Stimulated activated CD4-positive, alpha-beta T cell treated with anti-CD3 and anti-CD28 coated beads, TNF-alpha, amount 100 ng/mL, for 1 hour (primary cell): ENCODE measurements around the gene ETV3.
A peak's percentile ranks its signal among the peaks of the same experiment; 100 is the strongest.

Source experiments
- DNase-seq, 3 donors: peaks; one replicate each; pipeline ENCODE4 v3.0.0-alpha.2; 2020; ENCODE audit warnings: low read depth in 3 of 3, low spot score in 1 of 3

The ETV3 gene

DNA sequence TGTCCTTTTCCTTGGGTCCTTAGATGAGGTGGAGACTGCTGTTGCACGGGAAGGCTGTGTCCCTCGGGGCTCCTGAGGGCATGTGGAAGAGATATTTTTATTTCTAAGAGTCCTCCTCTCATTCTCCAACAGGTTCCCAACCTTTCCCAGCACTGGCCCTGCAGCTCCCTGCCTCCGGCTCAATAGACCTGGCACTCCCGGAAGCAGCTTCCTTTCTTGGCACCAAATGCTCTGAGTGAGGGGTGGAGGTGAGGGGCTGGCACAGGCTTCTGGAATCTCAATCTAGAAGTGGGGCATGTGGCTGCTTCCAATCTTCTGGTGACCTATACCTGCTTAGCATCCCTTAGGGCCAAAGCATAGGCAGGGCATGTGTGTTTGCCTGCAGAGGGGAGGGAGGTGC, 43.1 kb downstream of the ETV3 start:
- no peak for DNase-seq

DNA sequence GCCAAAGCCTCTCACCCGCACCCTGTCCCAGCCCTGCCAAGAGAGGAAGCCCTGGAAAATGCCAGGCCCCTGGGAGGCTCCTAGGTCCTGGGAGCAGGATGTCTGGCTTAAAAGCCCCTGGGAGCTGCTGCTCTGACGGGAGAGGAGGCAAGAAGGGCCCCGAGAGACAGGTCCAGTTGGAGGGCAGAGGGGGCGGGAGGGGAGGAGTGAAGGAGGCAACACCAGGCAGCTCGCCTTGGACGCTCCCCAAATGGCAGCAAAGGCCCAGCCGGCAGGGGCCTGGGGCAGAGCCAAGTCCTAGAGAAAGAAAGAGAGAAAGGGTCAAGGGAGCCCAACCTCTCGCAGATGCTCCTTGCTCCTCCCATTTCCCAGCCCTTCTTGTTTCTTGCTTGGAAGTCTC, 45.4 kb downstream of the ETV3 start:
- DNase-seq, result no peak

DNA sequence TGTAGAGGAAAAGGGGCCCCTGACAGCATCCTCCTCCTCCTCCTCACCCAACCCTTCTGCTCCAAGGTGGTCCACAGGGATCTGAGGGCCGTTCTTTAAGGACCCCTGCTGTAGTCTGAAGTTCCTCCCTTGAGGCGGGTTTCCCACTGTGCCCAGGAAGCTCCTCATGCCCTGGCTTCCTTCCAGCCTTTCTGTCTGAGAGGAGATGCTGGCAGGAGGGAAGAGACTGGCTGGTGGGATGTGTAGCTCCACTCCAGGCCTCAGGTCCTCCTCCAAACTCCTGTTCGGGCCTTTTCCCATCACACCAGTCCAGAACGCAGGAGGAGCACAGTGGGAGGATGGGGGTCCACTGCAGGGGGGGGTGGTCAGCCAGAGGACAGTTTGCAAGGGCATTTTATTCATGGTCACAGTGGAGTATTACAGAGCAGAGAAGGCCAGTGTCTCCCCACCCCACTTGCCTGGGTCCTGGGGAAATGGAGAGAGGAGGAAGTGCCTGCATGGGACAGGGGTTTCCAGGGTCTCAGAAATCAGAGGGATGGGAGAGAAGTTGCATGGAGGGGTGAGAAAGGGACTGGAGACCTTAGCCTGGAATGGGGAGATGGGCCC, 46.4 kb downstream of the ETV3 start:
- no peak for DNase-seq

DNA sequence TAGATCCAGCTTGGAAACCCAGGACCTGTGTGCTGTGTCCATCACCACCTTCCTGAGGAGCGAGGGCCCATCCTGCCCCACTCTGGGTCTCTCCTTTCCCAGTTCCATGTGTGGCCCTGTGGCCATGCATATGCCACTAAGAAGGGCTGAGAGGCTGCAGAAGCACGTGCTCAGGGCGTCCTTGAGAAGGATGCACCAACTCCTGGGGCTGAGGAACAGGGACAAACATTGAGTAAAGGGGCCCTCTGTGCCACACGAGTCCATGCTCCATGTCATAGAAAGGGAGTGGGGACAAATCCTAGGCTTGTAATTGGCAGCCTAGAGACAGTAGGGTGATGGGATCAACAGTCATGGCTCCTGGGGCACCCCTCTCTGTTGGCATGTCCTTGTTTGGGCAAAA, 47.0 kb downstream of the ETV3 start:
- DNase-seq, result no peak

DNA sequence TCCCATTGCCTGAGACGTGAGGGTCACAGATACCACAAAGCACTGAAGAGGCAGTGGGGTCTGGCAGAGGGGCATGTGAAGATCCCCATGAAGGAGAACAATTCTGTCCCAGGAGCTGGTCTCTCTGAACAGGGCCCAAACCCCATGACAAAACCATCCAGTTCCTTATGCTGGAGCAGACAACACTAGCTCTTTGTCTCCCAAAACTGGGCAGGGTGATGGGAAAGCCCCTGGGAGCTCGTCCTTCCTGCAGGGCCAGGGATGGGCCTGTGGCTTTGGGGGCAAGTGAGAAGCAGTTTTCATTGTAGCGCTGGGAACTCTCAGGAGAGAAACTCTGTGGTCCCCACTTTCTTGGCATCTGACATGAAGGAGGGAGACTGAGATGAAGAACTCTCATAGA, 47.4 kb downstream of the ETV3 start:
- DNase-seq, result no peak

DNA sequence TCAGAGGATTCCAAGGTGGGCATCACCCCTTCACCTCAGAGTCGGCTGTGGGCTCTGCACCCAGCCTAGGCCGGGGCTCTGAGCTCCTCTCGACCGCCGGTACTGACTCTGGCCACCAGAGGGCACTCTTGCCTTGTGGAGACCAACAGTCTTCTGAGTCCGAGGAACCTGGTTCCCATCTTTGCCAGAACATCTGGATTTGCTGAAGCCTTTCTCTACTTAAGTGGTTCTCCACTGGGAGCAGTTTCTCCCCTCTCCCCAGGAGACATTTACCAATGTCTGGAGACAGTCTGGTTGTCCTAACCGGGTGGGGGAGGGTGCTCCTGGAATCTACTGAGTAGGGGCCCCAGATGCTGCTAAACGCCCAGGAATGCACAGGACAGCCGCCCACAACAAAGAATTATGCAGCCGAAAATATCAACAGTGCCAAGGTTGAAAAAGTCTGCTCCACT, 48.0 kb downstream of the ETV3 start:
- DNase-seq, result peak; percentile 58 to 83 (median 76)

DNA sequence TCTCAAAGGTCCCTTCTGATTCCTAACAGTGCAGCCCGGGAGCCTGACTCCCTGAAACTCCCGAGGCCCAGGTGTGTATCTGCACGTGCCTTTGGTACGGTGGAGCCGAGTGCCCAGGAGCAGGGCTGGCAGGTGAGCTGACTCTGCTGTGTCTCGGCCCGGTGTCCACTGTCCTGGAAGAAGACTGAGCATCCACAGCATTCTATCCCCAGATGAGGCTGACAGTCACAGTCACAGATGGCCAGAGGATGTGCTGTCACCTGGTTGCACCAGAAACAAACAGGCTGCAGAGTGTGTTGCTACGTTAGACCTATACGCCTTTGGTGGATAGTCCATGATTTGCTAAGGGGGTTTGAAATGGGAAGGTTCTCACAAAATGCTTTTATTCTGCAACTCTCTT, 48.4 kb downstream of the ETV3 start:
- no peak for DNase-seq

DNA sequence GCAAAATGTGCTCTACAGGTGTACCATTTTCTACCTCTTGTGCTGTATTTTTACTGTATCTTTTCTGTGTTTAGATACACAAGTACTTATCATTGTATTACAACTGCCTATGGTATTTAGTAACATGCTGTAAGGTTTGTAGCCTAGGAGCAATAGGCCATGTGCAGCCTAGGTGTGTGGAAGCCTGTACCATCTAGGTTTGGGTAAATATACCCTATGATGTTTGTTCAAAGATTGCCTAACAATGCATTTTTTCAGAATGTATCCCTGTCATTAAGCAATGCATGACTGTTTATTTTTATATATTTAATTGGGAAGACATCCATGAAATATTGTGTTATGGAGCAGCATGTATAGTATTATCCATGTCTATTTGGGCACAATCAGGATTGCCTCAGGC, 49.6 kb downstream of the ETV3 start:
- DNase-seq, result no peak

DNA sequence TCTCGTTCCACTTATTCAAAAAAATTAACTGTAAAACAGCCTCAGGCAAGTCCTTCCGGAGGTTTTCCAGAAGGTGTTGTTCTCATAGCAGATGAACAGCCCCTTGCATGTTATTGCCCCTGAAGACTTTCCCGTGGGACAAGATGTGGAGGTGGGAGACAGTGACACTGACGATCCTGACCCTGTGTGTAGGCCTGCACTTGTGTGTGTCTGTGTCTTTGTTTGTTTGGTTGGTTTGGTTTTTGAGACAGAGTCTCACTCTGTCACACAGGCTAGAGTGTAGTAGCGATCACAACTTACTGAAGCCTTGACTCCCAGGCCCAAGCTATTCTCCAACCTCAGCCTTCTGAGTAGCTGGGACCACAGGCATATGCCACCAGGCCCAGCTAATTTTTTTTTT, 51.2 kb downstream of the ETV3 start:
- no peak for DNase-seq

DNA sequence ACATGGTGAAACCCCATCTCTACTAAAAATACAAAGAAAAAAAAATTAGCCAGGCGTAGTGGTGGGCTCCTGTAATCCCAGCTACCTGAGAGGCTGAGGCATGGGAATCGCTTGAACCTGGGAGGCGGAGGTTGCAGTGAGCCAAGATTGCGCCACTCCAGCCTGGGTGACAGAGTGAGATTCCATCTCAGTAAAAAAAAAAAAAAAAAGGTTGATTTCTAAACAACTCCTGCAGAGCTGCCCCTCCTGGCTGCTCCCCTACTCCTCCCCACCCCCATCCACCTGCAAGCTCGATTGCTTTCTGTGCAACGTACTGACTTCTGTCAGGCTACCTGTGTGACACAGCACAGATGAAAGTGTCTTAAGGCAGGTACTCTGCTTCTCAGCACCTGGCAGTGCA, 51.9 kb downstream of the ETV3 start:
- DNase-seq, result no peak

DNA sequence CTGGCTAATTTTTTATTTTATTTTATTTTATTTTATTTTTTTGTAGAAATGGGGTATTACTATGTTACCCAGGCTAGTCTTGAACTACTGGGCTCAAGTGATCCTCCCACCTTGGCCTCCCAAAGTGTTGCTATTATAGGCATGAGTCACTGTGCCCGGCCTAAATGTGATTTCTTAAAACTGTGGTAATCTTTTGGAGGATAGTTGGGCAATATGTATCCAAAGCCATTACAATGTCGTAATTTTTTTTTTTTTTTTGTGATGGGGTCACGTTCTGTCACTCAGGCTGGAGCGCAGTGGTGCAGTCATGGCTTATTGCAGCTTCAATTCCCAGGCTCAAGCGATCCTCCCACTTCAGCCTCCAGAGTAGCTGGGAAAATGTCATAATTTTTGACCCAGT, 52.8 kb downstream of the ETV3 start:
- DNase-seq, result no peak

DNA sequence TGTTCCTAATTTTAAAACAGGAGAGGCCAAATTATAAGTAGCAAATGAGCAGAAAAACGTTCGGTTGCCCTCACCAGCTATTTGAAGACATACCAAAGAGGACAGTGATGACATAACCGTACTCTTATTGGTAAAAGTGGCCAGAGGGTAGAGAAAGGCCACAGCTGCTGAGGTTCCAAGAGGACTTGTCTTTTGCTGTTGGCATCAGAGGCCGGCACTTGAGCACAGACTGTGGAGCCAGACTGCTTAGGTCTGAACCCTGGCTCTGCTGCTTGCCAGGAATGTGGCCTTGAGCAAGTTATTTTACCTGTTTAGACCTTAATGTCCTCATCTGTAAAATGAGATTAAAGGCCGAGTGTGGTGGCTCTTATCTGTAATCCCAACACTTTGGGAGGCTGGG, 53.5 kb downstream of the ETV3 start:
- DNase-seq, result no peak

DNA sequence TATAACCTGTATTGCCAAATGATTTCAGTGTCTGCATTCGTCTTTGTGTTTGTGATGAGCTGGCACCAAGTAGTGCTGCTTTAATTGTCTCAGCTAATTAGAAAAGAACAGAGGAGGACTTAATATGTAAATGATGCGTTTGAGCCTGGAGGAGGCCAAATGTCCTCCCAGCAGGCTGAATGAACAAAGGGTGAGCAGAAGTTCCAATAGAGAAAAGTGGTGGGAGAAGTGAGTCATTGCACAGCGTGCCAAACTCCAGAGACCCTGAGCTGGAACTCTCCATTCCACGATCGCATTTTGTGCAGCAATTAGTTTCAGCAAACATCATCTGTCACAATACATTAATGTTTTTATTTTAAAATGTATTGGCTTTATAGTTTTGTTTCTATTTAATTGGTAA, 56.5 kb downstream of the ETV3 start:
- no peak for DNase-seq

DNA sequence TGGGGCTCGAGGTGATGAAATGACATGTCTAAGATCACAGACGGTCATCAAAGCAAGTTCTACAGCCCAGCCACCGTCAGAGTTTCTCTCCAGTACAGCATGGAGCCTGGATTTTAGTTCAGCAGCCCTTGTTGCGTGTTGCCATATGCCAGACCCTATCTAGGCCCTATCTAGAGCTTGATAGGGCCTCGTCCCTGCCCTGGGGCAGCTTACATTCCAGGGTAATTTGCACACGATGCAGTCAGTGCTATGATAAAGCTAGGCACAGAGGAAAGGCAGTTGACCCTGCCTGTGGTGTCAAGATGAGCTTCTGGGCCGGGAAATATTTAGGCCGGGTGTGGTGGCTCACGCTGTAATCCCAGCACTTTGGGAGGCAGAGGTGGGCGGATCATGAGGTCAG, 57.5 kb downstream of the ETV3 start:
- DNase-seq, result no peak

DNA sequence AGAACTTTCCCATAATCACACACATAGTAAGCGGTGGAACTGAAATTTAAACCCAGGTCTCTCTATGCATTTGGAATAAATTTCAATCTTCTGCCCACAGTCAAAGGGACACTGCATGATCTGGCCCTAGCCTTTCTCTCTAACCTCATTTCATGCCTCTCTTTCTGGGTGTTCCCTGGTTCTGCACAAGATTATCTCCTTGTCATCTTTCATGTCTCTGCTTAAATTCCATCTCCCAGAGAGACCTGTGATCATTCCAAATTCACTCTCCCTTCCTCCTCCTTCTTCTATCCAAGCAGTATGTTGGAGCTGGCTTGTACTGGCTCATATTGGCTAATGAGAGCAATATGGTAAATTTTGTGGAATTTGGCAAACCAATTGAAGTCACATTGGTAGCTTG, 60.8 kb downstream of the ETV3 start:
- no peak for DNase-seq

DNA sequence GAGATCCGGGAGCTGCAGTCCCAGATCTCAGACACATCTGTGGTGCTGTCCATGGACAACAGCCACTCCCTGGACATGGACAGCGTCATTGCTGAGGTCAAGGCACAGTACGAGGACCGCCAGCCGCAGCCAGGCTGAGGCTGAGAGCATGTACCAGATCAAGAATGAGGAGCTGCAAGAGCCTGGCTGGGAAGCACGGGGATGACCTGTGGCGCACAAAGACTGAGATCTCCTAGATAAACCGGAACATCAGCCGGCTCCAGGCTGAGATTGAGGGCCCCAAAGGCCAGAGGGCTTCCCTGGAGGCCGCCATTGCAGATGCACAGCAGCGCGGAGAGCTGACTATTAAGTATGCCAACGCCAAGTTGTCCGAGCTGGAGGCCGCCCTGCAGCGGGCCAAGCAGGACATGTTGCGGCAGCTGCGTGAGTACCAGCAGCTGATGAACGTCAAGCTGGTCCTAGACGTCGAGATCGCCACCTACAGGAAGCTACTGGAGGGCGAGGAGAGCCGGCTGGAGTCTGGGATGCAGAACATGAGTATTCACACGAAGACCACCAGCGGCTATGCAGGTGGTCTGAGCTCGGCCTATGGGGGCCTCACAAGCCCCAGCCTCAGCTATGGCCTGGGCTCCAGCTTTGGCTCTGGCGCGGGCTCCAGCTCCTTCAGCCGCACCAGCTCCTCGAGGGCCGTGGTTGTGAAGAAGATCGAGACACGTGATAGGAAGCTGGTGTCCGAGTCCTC, 64.1 kb downstream of the ETV3 start:
- DNase-seq, result peak in 1 of 3 donors; percentile 3
